Lower leg skin (tissue), 3 donors: Measurements from ENCODE around the gene YPEL4.

Experiments
- CTCF ChIP-seq, 3 donors: fragments of 450-650 bp; IDR thresholded peaks; one replicate each; pipeline ENCODE4 v1.5.1; 2016; ENCODE audit warnings: antibody characterized with exemption in 3 of 3, mild to moderate bottlenecking in 3 of 3, moderate library complexity in 2 of 3
- POLR2A ChIP-seq, 2 donors: fragments of 450-650 bp; IDR thresholded peaks; one replicate each; pipeline ENCODE4 v1.6.1; 2016 to 2017; ENCODE audit warnings: antibody characterized with exemption in 2 of 2, mild to moderate bottlenecking in 1 of 2, moderate library complexity in 1 of 2

DNA sequence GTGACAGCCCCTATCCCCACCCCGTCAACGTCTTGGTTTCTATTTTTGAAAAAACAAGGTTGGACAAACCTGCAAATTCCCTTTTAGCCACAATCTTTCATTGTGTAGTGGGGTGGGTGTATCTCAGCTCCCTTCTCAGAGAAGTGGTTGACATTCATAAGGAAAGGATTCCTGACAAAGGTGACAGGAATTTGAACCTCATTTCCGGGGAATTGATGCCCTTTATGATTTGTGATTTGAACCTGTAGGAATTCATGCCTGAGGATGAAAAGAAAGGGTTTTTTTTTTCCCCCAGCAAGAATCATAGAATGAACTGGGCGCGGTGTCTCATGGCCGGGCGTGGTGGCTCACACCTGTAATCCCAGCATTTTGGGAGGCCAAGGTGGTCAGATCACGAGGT, 14.5 kb downstream of the YPEL4 start:
- no peak for TF ChIP-seq POLR2A (IDR thresholded peaks at IDR 0.05)
- no peak for TF ChIP-seq CTCF (IDR thresholded peaks at IDR 0.05)
